ENCODE results near the gene ESD. TPM values are rescaled to one million over a fixed set of nuclear protein-coding genes. Genes with fewer than 3 reads are reported as not detected.

ESD gene
- total and polyA plus RNA-seq, 2 of the 13 experiments (the other 11 are each of a cell fraction or from before 2014, with no cell fraction given), result 118 to 147 TPM

GRCh38 chr13:46796515-46797474 lies at the start of gene ESD (continued):
- TF ChIP-seq ZXDC (CRISPR knock-in tag; IDR thresholded peaks at IDR 0.05) (0 out of 2 replicates have a peak, but pooled peaks have one; percentile 19), YEATS4 (CRISPR knock-in tag; IDR thresholded peaks at IDR 0.05; ENCODE audit: borderline replicate concordance) (peak; percentile 94), ZNF704 (CRISPR knock-in tag; IDR thresholded peaks at IDR 0.05; ENCODE audit: borderline replicate concordance) (0 out of 2 replicates have a peak, but pooled peaks have one; percentile 50), SP1 (IDR thresholded peaks at IDR 0.05) (no peak), SP1 (CRISPR knock-in tag; IDR thresholded peaks at IDR 0.05) (peak; percentile 65; the same call in 1 of the 2 replicates), CSRNP1 (CRISPR knock-in tag; IDR thresholded peaks at IDR 0.05) (peak; percentile 31; the same call in 1 of the 2 replicates), TERF1 (CRISPR knock-in tag; IDR thresholded peaks at IDR 0.05) (0 out of 2 replicates have a peak, but pooled peaks have one; percentile 27), IKZF5 (CRISPR knock-in tag; IDR thresholded peaks at IDR 0.05) (0 out of 2 replicates have a peak, but pooled peaks have one; percentile 63), TIGD3 (CRISPR knock-in tag; IDR thresholded peaks at IDR 0.05; ENCODE audit: borderline replicate concordance) (no peak), FOXK2 (IDR thresholded peaks at IDR 0.05) (no peak), AHR (CRISPR knock-in tag; IDR thresholded peaks at IDR 0.05) (peak; percentile 48; the same call in 1 of the 2 replicates), ZNF510 (CRISPR knock-in tag; IDR thresholded peaks at IDR 0.05; ENCODE audit: low read depth) (peak; percentile 25; the same call in 1 of the 2 replicates), ETS1 (CRISPR knock-in tag; IDR thresholded peaks at IDR 0.05) (0 out of 2 replicates have a peak, but pooled peaks have one; percentile 60), RFX1 (IDR thresholded peaks at IDR 0.05) (no peak)
